Activated naive CD4-positive, alpha-beta T cell treated with anti-CD3 and anti-CD28 coated beads for 36 hours (primary cell): ENCODE results near the gene UBE4A. TPM values are rescaled to one million over a fixed set of nuclear protein-coding genes. Genes with fewer than 3 reads are reported as not detected.

Experiments used
- CTCF ChIA-PET: fragments of 350-600 bp; sonication (Branson Sonifier 250); formaldehyde crosslinking; loops from one replicate; lab custom pipeline; 2021; ENCODE audit warnings: antibody characterized with exemption; lab: Charles Lee
- DNase-seq: peaks from one replicate; pipeline ENCODE4 v3.0.0-alpha.2; 2020
- H3K27ac Mint-ChIP-seq: one replicate; pipeline ENCODE4 v1.8.0; 2021; ENCODE audit warnings: mild to moderate bottlenecking, mixed read lengths
- H3K27me3 Mint-ChIP-seq: one replicate; pipeline ENCODE4 v1.8.0; 2021; ENCODE audit warnings: low read depth, mixed read lengths
- H3K36me3 Mint-ChIP-seq: one replicate; pipeline ENCODE4 v1.8.0; 2021; ENCODE audit warnings: low read depth, mixed read lengths
- H3K4me1 Mint-ChIP-seq: one replicate; pipeline ENCODE4 v1.8.0; 2021; ENCODE audit warnings: low read depth, mixed read lengths
- H3K4me3 Mint-ChIP-seq: one replicate; pipeline ENCODE4 v1.8.0; 2021; ENCODE audit warnings: mild to moderate bottlenecking, moderate library complexity, mixed read lengths
- H3K9me3 Mint-ChIP-seq: one replicate; pipeline ENCODE4 v1.8.0; 2021; ENCODE audit warnings: mixed read lengths
- intact Hi-C: fragments of 100-400 bp; cut with micrococcal nuclease; formaldehyde crosslinking; loops from one replicate; pipeline ENCODE4 v1.15.1; 2023
- total RNA-seq, 2 experiments: library from RNA; stranded (reverse); gene quantifications; one replicate each; pipeline ENCODE4 v1.2.3, GENCODE V29; 2021

Gene UBE4A
- total RNA-seq, 2 experiments from 2014 or later, result 35.3 to 35.7 TPM

GRCh38 chr11:118343248-118343647, 16.2 kb upstream of the UBE4A start:
- no peaks in the 10 kb centered on the region for H3K27me3 Mint-ChIP-seq
- peak; percentile 71 for DNase-seq

GRCh38 chr11:118343981-118344515, 15.4 kb upstream of the UBE4A start, which contains the start of gene CD3G:
CD3G (plus strand) TSS chr11:118344344; CDS start chr11:118344424, 80 bp downstream.
- CTCF ChIA-PET, result interaction anchor here (1.5 to 9.3 kb wide), 3 partner anchors 10 to 46 kb away, joined by 3 to 110 read pairs (median 9); partner anchors contain the start of gene CD3E
- peaks cover 50% of the 10 kb centered on the region for H3K4me1 Mint-ChIP-seq
- H3K27ac Mint-ChIP-seq, result peak within 1 kb of the TSS; percentile 100
- intact Hi-C loops, result loop anchor here (2.0 kb wide), 2 partner anchors 55 to 127 kb away; no protein-coding TSS in a partner anchor
- no peaks in the 10 kb centered on the region for H3K9me3 Mint-ChIP-seq
- peak; percentile 81 for DNase-seq
- no peaks in the 10 kb centered on the region for H3K27me3 Mint-ChIP-seq
- peak within 1 kb of the TSS; percentile 81 for H3K4me3 Mint-ChIP-seq
- peaks cover 48% of the 10 kb centered on the region for H3K36me3 Mint-ChIP-seq

More at GRCh38 chr11:118343248-118343647, 16.2 kb upstream of the UBE4A start:
- Mint-ChIP-seq H3K9me3 (no peaks in the 10 kb centered on the region), H3K36me3 (peaks cover 50% of the 10 kb centered on the region), H3K4me3 (peak overlapping the region; percentile 81), H3K4me1 (peaks cover 47% of the 10 kb centered on the region), H3K27ac (peak overlapping the region; percentile 100)
- CTCF ChIA-PET, result interaction anchor here (1.4 to 9.3 kb wide), 5 partner anchors 10 to 145 kb away, joined by 3 to 110 read pairs (median 6); partner anchors contain the start of genes CD3E and JAML
- intact Hi-C loops, result loop anchor here (2.0 kb wide), 2 partner anchors 56 to 126 kb away; no protein-coding TSS in a partner anchor

GRCh38 chr11:118349475-118349874, 9.9 kb upstream of the UBE4A start:
- Mint-ChIP-seq H3K27me3 (no peaks in the 10 kb centered on the region), H3K9me3 (no peaks in the 10 kb centered on the region), H3K4me1 (peaks cover 46% of the 10 kb centered on the region), H3K27ac (peak overlapping the region; percentile 64), H3K4me3 (no peak overlapping the region), H3K36me3 (peaks cover 37% of the 10 kb centered on the region)
- intact Hi-C loops, result no loop called here
- no peak for DNase-seq
- CTCF ChIA-PET, result interaction anchor here (2.8 to 6.0 kb wide), 2 partner anchors 54 to 151 kb away, joined by 16 to 46 read pairs; no protein-coding TSS in a partner anchor

- DNase-seq, result no peak
- peak overlapping the region; percentile 80 for H3K27ac Mint-ChIP-seq
- intact Hi-C loops, result loop anchor here (1.0 to 10.0 kb wide), 3 partner anchors 57 to 136 kb away; partner anchors contain the start of gene MPZL3
- no peaks in the 10 kb centered on the region for H3K9me3 Mint-ChIP-seq
- CTCF ChIA-PET, result interaction anchor here (0.7 to 2.7 kb wide), 17 partner anchors 8 to 1449 kb away, joined by 3 to 17 read pairs (median 4); partner anchors contain the start of genes CD3D, CD3E and CD3G
- no peak overlapping the region for H3K4me3 Mint-ChIP-seq
- no peaks in the 10 kb centered on the region for H3K27me3 Mint-ChIP-seq
- peaks cover 24% of the 10 kb centered on the region for H3K4me1 Mint-ChIP-seq
- peaks cover 24% of the 10 kb centered on the region for H3K36me3 Mint-ChIP-seq
Measured at GRCh38 chr11:118353084-118353710, 6.2 kb upstream of the UBE4A start.

GRCh38 chr11:118358071-118358470, 1.3 kb upstream of the UBE4A start:
- H3K4me3 Mint-ChIP-seq, result no peak overlapping the region
- peak overlapping the region; percentile 34 for H3K27ac Mint-ChIP-seq
- CTCF ChIA-PET, result no interaction called here
- H3K27me3 Mint-ChIP-seq, result no peaks in the 10 kb centered on the region
- no peak for DNase-seq
- peaks cover 46% of the 10 kb centered on the region for H3K4me1 Mint-ChIP-seq
- no peaks in the 10 kb centered on the region for H3K9me3 Mint-ChIP-seq
- peaks cover 5% of the 10 kb centered on the region for H3K36me3 Mint-ChIP-seq
- intact Hi-C loops, result loop anchor here (2.0 to 10.0 kb wide), 2 partner anchors 103 to 215 kb away; partner anchors contain the start of genes ARCN1 and MPZL3

- H3K27me3 Mint-ChIP-seq, result no peaks in the 10 kb centered on the region
- CTCF ChIA-PET, result interaction anchor here (0.8 to 1.6 kb wide), 5 partner anchors 15 to 194 kb away, joined by 3 to 7 read pairs (median 4); no protein-coding TSS in a partner anchor
- H3K4me3 Mint-ChIP-seq, result no peak overlapping the region
- no peak overlapping the region for H3K27ac Mint-ChIP-seq
- no peak for DNase-seq
- no peaks in the 10 kb centered on the region for H3K9me3 Mint-ChIP-seq
- intact Hi-C loops, result no loop called here
- H3K4me1 Mint-ChIP-seq, result peaks cover 39% of the 10 kb centered on the region
- H3K36me3 Mint-ChIP-seq, result peaks cover 28% of the 10 kb centered on the region
Measured at GRCh38 chr11:118364956-118365615, 5.7 kb downstream of the UBE4A start.

GRCh38 chr11:118366287-118366686, 6.9 kb downstream of the UBE4A start:
- Mint-ChIP-seq H3K27ac (no peak overlapping the region), H3K4me1 (peaks cover 29% of the 10 kb centered on the region), H3K9me3 (no peaks in the 10 kb centered on the region), H3K27me3 (no peaks in the 10 kb centered on the region), H3K4me3 (no peak overlapping the region), H3K36me3 (peaks cover 37% of the 10 kb centered on the region)
- intact Hi-C loops, result no loop called here
- no peak for DNase-seq
- CTCF ChIA-PET, result interaction anchor here (1.6 kb wide), 1 partner anchor 14 kb away, joined by 4 read pairs; no protein-coding TSS in a partner anchor

GRCh38 chr11:118370774-118371173, 11.4 kb downstream of the UBE4A start:
- CTCF ChIA-PET, result no interaction called here
- no peaks in the 10 kb centered on the region for H3K9me3 Mint-ChIP-seq
- peaks cover 2% of the 10 kb centered on the region for H3K4me1 Mint-ChIP-seq
- H3K36me3 Mint-ChIP-seq, result peaks cover 54% of the 10 kb centered on the region
- H3K27ac Mint-ChIP-seq, result no peak overlapping the region
- intact Hi-C loops, result no loop called here
- no peak for DNase-seq
- H3K27me3 Mint-ChIP-seq, result no peaks in the 10 kb centered on the region
- no peak overlapping the region for H3K4me3 Mint-ChIP-seq

GRCh38 chr11:118373263-118373662, 13.9 kb downstream of the UBE4A start:
- Mint-ChIP-seq H3K27ac (no peak overlapping the region), H3K27me3 (no peaks in the 10 kb centered on the region)
- intact Hi-C loops, result no loop called here

GRCh38 chr11:118373871-118374270, 14.5 kb downstream of the UBE4A start:
- Mint-ChIP-seq H3K9me3 (no peaks in the 10 kb centered on the region), H3K27me3 (no peaks in the 10 kb centered on the region), H3K27ac (no peak overlapping the region), H3K4me3 (no peak overlapping the region), H3K4me1 (peaks cover 7% of the 10 kb centered on the region), H3K36me3 (peaks cover 41% of the 10 kb centered on the region)
- intact Hi-C loops, result no loop called here
- DNase-seq, result no peak
- CTCF ChIA-PET, result interaction anchor here (0.5 to 1.5 kb wide), 3 partner anchors 44 to 189 kb away, joined by 3 read pairs; no protein-coding TSS in a partner anchor

More at GRCh38 chr11:118373263-118373662, 13.9 kb downstream of the UBE4A start:
- H3K4me3 Mint-ChIP-seq, result no peak overlapping the region
- H3K9me3 Mint-ChIP-seq, result no peaks in the 10 kb centered on the region
- peaks cover 46% of the 10 kb centered on the region for H3K36me3 Mint-ChIP-seq
- no peak for DNase-seq
- CTCF ChIA-PET, result interaction anchor here (0.6 to 1.5 kb wide), 4 partner anchors 114 to 201 kb away, joined by 3 read pairs; no protein-coding TSS in a partner anchor
- H3K4me1 Mint-ChIP-seq, result peaks cover 7% of the 10 kb centered on the region

- Mint-ChIP-seq H3K27me3 (no peaks in the 10 kb centered on the region), H3K4me1 (peaks cover 7% of the 10 kb centered on the region), H3K4me3 (no peak overlapping the region), H3K9me3 (no peaks in the 10 kb centered on the region), H3K36me3 (peaks cover 36% of the 10 kb centered on the region), H3K27ac (no peak overlapping the region)
- intact Hi-C loops, result no loop called here
- CTCF ChIA-PET, result interaction anchor here (0.7 to 1.5 kb wide), 4 partner anchors 57 to 112 kb away, joined by 3 to 5 read pairs (median 3); no protein-coding TSS in a partner anchor
- DNase-seq, result no peak
Measured at GRCh38 chr11:118374729-118375128, 15.3 kb downstream of the UBE4A start.
